Stimulated activated CD4-positive, alpha-beta T cell treated with anti-CD3 and anti-CD28 coated beads, Interleukin-4, amount 100 ng/mL, for 4 hours (primary cell): ENCODE results near the gene PLXNB2.

ENCODE experiments used
- DNase-seq, 2 experiments: peaks; one replicate each; pipeline ENCODE4 v3.0.0-alpha.2; 2020

The PLXNB2 gene

GRCh38 chr22:50249341-50250248 lies 57.9 kb downstream of the PLXNB2 start:
- no peak for DNase-seq

- no peak for DNase-seq
Observed at GRCh38 chr22:50248196-50249081, 59.0 kb downstream of the PLXNB2 start.

- DNase-seq, result peak in 1 of 2 experiments; percentile 16
Observed at GRCh38 chr22:50247748-50248147, 59.7 kb downstream of the PLXNB2 start.

GRCh38 chr22:50246242-50247175 lies 60.9 kb downstream of the PLXNB2 start:
- DNase-seq, result no peak

GRCh38 chr22:50245214-50246072 lies 62.0 kb downstream of the PLXNB2 start:
- DNase-seq, result no peak

- DNase-seq, result peak; percentile 92 to 95
Observed at GRCh38 chr22:50244420-50245213, 62.8 kb downstream of the PLXNB2 start, which contains the start of gene TUBGCP6. TUBGCP6 (minus strand) TSS chr22:50245023; CDS start chr22:50244459, 564 bp downstream.

GRCh38 chr22:50243685-50244419 lies 63.6 kb downstream of the PLXNB2 start:
- no peak for DNase-seq

- DNase-seq, result no peak
Observed at GRCh38 chr22:50242406-50242949, 65.0 kb downstream of the PLXNB2 start.

GRCh38 chr22:50238755-50239154 lies 68.7 kb downstream of the PLXNB2 start:
- DNase-seq, result no peak

- DNase-seq, result no peak
Observed at GRCh38 chr22:50236731-50237409, 70.6 kb downstream of the PLXNB2 start.

- DNase-seq, result no peak
Observed at GRCh38 chr22:50233223-50233622, 74.2 kb downstream of the PLXNB2 start.

- DNase-seq, result no peak
Observed at GRCh38 chr22:50232481-50233151, 74.8 kb downstream of the PLXNB2 start.

- no peak for DNase-seq
Observed at GRCh38 chr22:50229370-50229769, 78.1 kb downstream of the PLXNB2 start.

GRCh38 chr22:50228366-50228765 lies 79.1 kb downstream of the PLXNB2 start:
- no peak for DNase-seq

- DNase-seq, result no peak
Observed at GRCh38 chr22:50227579-50228215, 79.7 kb downstream of the PLXNB2 start.

GRCh38 chr22:50226875-50227165 lies 80.6 kb downstream of the PLXNB2 start:
- no peak for DNase-seq

GRCh38 chr22:50226063-50226874 lies 81.2 kb downstream of the PLXNB2 start:
- DNase-seq, result no peak
